ENCODE measurements around the gene OR2A5. TPM values are rescaled to one million over a fixed set of nuclear protein-coding genes. Genes with fewer than 3 reads are reported as not detected.
"Not testable (repeated sequence)": the region's sequence is repeated elsewhere in the genome, so short reads cannot be mapped to it uniquely, and the experiment has no call there.

The OR2A5 gene, protein sequence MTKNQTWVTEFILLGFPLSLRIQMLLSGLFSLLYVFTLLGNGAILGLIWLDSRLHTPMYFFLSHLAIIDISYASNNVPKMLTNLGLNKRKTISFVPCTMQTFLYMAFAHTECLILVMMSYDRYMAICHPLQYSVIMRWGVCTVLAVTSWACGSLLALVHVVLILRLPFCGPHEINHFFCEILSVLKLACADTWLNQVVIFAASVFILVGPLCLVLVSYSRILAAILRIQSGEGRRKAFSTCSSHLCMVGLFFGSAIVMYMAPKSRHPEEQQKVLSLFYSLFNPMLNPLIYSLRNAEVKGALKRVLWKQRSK
- not detected for total RNA-seq

DNA sequence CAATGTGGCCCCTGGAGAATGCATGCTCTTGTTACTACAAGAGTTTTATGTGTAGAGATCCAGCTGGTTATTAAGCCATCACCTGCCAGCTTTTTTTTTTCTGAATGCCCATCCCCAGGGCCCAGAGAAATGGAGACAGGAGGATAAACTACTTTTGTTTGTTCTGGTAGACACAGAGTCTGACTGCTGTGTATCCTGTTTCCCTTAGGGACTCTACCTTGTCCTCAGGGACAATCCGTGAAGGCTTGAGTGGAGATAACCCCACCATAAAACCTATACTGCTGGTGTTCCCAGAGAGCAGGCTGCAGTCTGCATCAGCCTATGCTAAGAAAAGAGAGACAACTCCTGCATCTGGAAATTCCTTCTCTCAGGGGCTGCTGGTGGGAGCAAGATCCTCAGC is at the start of gene OR2A5:
Gene OR2A5 (plus strand): TSS at position 301 of the 400 bp plus-strand sequence. CDS start 1,454 bp downstream, outside the sequence.
- H3K9me3 Mint-ChIP-seq = no peaks in the 10 kb centered on the region
- peaks cover 7% of the 10 kb centered on the region for H3K27me3 Mint-ChIP-seq (ENCODE audit: low read depth)
- DNase-seq = no peak
- CTCF ChIA-PET = no interaction called here
- H3K4me1 Mint-ChIP-seq (ENCODE audit: low read depth) = no peaks in the 10 kb centered on the region
- no peak within 1 kb of the TSS for H3K27ac Mint-ChIP-seq
- H3K36me3 Mint-ChIP-seq (ENCODE audit: low read depth) = no peaks in the 10 kb centered on the region
- H3K4me3 Mint-ChIP-seq = no peak within 1 kb of the TSS
- intact Hi-C loops (cut with micrococcal nuclease) = no loop called here

DNA sequence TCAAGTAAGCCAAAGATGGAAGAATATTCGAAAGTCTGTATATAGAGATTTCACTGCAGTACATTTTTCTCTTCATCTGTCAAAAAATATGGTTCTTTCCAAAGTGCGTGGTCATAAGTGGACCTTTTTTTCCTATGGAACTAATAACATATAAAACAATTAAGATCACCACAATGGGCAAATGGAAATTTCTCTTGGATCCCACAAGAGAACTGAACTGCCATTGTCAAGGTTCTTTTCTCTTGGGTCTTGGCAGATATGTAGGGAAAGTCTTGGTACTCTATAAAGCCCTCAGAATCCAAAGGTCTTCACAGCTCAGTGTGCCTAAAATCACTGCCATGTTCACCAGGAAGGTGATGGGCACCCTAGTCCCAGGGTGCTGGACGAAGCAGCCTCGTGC is 48.7 kb upstream of the OR2A5 start, which contains the start of gene OR6B1:
Gene OR6B1 (plus strand): TSS at position 301 of the 400 bp plus-strand sequence. CDS start 3,677 bp downstream, outside the sequence.
- Mint-ChIP-seq H3K36me3 (ENCODE audit: low read depth) (no peaks in the 10 kb centered on the region), H3K27ac (no peak within 1 kb of the TSS), H3K4me1 (ENCODE audit: low read depth) (no peaks in the 10 kb centered on the region), H3K4me3 (no peak within 1 kb of the TSS), H3K27me3 (ENCODE audit: low read depth) (peaks cover 12% of the 10 kb centered on the region), H3K9me3 (no peaks in the 10 kb centered on the region)
- CTCF ChIA-PET = no interaction called here
- DNase-seq = no peak
- intact Hi-C loops (cut with micrococcal nuclease) = no loop called here

DNA sequence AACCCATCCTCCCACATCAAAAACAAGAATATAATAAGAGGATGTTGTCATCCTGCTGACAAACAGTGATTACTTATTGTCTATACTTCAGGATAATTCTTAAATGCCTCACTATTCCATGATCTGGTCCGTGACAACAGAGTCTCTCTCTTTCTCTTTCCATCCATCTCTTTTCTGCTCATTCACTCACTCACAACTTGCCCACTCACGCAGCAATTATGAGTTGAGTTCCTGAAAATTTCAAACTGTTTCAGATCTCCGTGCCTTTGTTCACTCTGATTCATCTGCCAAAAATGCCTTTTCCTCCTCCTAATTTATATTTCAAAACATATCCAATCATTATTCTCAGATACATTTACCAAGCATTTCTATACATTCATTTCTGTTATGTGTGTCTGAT is 47.2 kb upstream of the OR2A5 start:
- Mint-ChIP-seq H3K4me3 (no peak overlapping the region), H3K4me1 (ENCODE audit: low read depth) (no peaks in the 10 kb centered on the region), H3K27ac (no peak overlapping the region), H3K9me3 (no peaks in the 10 kb centered on the region), H3K36me3 (ENCODE audit: low read depth) (no peaks in the 10 kb centered on the region), H3K27me3 (ENCODE audit: low read depth) (peaks cover 10% of the 10 kb centered on the region)
- CTCF ChIA-PET = interaction anchor here (1.9 kb wide), 1 partner anchor 126 kb away, joined by 5 read pairs; no protein-coding TSS in a partner anchor
- intact Hi-C loops (cut with micrococcal nuclease) = no loop called here
- DNase-seq = no peak

DNA sequence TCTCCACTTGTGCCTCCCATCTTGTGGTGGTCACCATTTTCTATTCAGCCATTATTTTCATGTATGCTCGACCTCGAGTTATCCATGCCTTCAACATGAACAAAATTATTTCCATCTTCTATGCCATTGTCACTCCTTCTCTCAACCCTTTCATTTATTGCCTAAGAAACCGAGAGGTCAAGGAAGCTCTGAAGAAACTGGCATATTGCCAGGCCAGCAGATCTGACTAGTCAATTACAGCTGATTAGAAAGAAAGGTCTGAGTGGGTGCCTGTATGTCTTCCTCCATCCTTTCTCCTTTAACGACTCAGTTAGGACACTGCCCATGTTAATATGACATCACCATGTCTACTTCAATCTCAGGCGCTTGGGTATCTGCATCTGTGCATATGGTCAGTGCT is 44.0 kb upstream of the OR2A5 start:
- CTCF ChIA-PET = no interaction called here
- no peak overlapping the region for H3K27ac Mint-ChIP-seq
- no peaks in the 10 kb centered on the region for H3K4me1 Mint-ChIP-seq (ENCODE audit: low read depth)
- no peaks in the 10 kb centered on the region for H3K36me3 Mint-ChIP-seq (ENCODE audit: low read depth)
- H3K27me3 Mint-ChIP-seq (ENCODE audit: low read depth) = peaks cover 13% of the 10 kb centered on the region
- no peak overlapping the region for H3K4me3 Mint-ChIP-seq
- H3K9me3 Mint-ChIP-seq = peaks cover 8% of the 10 kb centered on the region
- no peak for DNase-seq
- intact Hi-C loops (cut with micrococcal nuclease) = no loop called here

DNA sequence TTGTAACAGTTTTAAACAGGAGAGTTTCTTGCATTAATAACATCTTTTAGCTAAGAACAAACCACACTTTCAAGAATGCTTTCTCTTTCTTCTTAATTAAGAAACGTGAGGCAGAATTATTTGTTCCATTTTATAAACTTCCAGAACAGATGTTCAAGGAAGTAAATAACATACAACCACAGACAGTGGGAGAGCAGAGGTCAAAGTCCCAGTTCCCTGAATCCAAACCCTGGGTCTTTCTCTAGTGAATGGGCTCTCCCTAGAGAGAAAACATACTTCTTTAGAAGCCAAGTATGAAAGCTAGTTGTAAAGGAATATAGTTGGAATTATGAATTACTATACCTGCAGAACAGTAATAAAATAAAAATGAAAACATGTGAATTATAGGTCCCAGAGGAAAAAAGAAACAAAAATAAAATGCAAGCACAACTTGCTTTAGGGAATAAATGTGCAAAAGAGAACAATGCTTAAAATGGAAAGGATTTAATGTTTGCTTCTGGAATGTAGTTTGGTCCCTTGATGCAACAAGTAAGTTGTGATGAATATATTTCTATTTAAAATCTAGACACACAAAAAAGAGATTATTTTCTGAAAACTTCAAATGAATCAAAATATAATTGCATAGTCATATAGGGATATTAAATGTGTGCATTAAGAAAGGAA is 42.6 kb upstream of the OR2A5 start:
- intact Hi-C loops (cut with micrococcal nuclease) = no loop called here
- H3K4me3 Mint-ChIP-seq = no peak overlapping the region
- no peak overlapping the region for H3K27ac Mint-ChIP-seq
- no peak for DNase-seq
- peaks cover 14% of the 10 kb centered on the region for H3K9me3 Mint-ChIP-seq
- no peaks in the 10 kb centered on the region for H3K4me1 Mint-ChIP-seq (ENCODE audit: low read depth)
- H3K36me3 Mint-ChIP-seq (ENCODE audit: low read depth) = no peaks in the 10 kb centered on the region
- H3K27me3 Mint-ChIP-seq (ENCODE audit: low read depth) = peaks cover 11% of the 10 kb centered on the region
- CTCF ChIA-PET = no interaction called here

DNA sequence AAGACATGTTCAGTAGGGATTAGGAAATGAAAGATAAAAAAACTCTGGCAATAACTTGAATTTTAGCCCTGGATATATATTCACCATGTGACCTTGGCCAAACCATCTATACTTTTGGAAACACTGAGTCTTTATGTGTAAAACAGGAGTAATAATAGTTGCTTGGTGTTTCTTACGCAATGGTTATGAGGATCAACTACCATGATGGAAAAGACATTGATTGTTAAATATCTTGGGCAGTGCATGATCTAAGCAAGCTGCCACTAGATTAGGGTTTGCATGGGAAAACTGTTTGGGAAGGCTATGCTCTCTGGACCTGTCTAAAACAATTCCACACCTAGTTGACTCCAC is 42.1 kb upstream of the OR2A5 start:
- CTCF ChIA-PET = interaction anchor here (0.9 kb wide), 1 partner anchor 121 kb away, joined by 4 read pairs; no protein-coding TSS in a partner anchor
- Mint-ChIP-seq H3K4me3 (no peak overlapping the region), H3K9me3 (peaks cover 14% of the 10 kb centered on the region), H3K27ac (no peak overlapping the region), H3K4me1 (ENCODE audit: low read depth) (no peaks in the 10 kb centered on the region), H3K27me3 (ENCODE audit: low read depth) (peaks cover 11% of the 10 kb centered on the region), H3K36me3 (ENCODE audit: low read depth) (no peaks in the 10 kb centered on the region)
- no peak for DNase-seq
- intact Hi-C loops (cut with micrococcal nuclease) = no loop called here

DNA sequence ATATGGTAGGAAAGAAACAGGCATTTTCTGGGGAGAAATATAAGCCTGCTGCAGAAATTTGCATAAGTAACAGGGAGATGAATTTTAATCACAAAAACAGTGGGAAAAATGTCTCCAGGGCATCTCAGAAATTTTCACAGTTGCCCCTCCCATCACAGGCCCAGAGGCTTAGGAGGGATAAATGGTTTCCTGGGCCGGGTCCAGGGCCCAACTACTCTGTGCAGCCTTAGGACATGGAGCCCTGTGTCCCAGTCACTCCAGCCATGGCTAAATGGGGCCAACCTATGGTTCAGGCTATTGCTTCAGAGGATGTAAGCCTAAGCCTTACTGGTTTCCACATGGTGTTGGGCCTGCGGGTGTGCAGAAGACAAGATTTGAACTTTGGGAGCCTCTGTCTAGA is 39.4 kb upstream of the OR2A5 start:
- Mint-ChIP-seq H3K4me1 (ENCODE audit: low read depth) (no peaks in the 10 kb centered on the region), H3K27ac (no peak overlapping the region), H3K36me3 (ENCODE audit: low read depth) (no peaks in the 10 kb centered on the region), H3K9me3 (peaks cover 14% of the 10 kb centered on the region), H3K4me3 (no peak overlapping the region), H3K27me3 (ENCODE audit: low read depth) (peaks cover 8% of the 10 kb centered on the region)
- no peak for DNase-seq
- CTCF ChIA-PET = no interaction called here
- intact Hi-C loops (cut with micrococcal nuclease) = no loop called here

DNA sequence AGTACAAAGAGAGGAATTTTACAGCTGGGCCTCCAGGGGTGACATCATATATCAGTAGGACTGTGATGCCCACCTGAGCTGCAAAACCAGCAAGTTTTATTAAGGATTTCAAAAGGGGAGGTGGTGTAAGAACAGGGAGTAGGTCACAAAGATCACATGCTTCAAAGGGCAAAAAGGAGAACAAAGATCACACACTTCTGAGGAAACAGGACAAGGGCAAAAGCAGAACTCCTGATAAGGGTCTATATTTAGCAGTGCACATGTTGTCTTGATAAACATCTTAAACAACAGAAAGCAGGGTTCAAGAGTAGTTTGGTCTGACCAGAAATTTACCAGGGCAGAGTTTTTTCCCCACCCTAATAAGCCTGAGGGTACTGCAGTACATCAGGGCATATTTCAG is 38.7 kb upstream of the OR2A5 start:
- H3K27me3 Mint-ChIP-seq (ENCODE audit: low read depth); DNase-seq; H3K4me3 Mint-ChIP-seq; intact Hi-C loops (cut with micrococcal nuclease); CTCF ChIA-PET; H3K27ac Mint-ChIP-seq; H3K4me1 Mint-ChIP-seq (ENCODE audit: low read depth); H3K36me3 Mint-ChIP-seq (ENCODE audit: low read depth): not testable (repeated sequence)
- peaks cover 14% of the 10 kb centered on the region for H3K9me3 Mint-ChIP-seq

DNA sequence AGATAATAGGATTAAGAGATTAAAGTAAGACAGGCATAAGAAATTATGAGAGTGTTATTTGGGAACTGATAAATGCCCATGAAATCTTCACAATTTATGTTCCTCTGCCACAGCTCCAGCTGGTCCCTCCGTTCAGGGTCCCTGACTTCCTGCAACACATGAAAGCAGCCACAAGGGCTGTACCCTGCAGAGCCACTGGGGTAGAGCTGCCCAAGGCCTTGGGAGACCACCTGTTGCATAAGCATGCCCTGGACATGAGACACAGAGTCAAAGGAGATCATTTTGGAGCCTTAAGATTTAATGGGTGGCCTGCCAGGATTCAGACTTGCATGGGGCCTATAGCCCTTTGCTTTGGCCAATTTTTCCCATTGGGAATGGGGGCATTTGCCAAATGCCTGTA is 37.9 kb upstream of the OR2A5 start:
- DNase-seq; H3K4me1 Mint-ChIP-seq (ENCODE audit: low read depth); H3K27ac Mint-ChIP-seq; H3K4me3 Mint-ChIP-seq; intact Hi-C loops (cut with micrococcal nuclease); H3K27me3 Mint-ChIP-seq (ENCODE audit: low read depth); H3K36me3 Mint-ChIP-seq (ENCODE audit: low read depth); CTCF ChIA-PET: not testable (repeated sequence)
- H3K9me3 Mint-ChIP-seq = peaks cover 14% of the 10 kb centered on the region

DNA sequence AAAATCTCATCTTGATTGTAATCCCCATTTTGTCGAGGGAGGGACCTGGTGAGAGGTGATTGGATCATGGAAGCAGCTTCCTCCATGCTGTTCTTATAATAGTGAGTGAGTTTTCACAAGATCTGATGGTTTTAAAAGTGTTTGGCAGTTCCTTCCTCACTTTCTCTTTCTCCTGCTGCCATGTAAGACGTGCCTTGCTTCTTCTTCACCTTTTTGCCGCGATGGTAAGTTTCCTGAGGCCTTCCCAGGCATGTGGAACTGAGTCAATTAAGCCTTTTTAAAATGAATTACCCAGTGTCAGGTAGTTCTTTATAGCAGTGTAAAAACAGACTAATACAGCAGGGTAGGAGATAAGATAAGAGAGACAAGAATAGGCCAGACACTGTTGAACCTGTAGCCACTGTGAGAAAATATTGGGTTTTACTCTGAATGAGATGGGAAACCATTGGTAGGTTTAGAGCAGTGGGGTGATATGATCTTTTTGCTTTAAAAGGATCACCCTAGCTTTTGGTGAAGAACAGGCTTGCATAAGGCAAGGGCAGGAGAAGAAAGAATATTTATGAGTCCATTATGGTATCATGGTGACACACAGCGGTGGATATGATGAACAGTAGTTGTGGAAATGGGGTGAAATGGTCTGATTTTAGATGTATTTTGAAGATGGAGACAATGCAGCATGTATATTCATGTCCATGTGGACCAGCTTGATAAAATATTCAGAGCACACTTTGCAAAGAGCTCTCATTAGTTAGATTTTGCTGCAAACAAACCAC is 37.1 kb upstream of the OR2A5 start:
- no peaks in the 10 kb centered on the region for H3K4me1 Mint-ChIP-seq (ENCODE audit: low read depth)
- no peaks in the 10 kb centered on the region for H3K36me3 Mint-ChIP-seq (ENCODE audit: low read depth)
- no peak for DNase-seq
- H3K9me3 Mint-ChIP-seq = peaks cover 14% of the 10 kb centered on the region
- H3K27me3 Mint-ChIP-seq (ENCODE audit: low read depth) = peaks cover 8% of the 10 kb centered on the region
- intact Hi-C loops (cut with micrococcal nuclease) = no loop called here
- CTCF ChIA-PET = no interaction called here
- no peak overlapping the region for H3K4me3 Mint-ChIP-seq
- H3K27ac Mint-ChIP-seq = no peak overlapping the region

DNA sequence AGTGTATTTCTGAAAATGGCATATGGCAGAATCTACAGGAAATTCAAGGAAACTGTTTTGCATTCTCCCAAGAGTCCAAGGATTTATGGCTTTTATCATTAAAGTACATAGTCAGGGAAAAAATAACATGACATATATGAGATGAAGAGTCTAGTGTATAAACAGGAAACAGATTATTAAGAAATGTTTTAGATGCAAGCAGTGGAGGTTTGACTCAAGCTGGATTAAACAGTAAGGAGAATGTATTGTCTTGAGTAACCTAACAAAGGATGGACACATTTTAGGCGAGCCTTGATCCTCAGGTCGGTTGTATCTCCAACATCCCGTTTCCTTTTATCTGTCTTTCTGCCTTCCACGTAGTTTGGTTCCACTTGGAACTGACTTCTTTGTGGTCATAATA is 30.7 kb upstream of the OR2A5 start:
- Mint-ChIP-seq H3K9me3 (no peaks in the 10 kb centered on the region), H3K4me3 (no peak overlapping the region)

DNA sequence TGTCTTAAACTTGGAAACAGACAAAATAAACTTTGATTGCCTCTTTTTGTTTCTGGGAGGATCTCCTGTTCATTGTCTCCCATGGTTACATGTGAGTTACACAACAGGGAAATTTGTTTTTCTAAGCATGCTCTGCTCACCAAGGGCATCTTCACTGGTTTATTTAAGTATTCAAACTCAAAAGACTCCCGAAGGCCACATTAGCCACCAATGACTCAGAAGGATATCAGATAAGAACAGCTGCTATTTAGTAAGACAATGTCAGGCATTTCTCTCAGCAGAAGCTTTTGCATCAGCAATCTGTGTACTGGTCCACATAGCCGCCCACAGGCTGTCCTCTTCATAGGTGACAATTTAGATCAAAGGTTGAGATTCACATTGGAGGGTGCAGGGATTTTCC is 29.3 kb upstream of the OR2A5 start:
- DNase-seq = no peak
- Mint-ChIP-seq H3K27ac (no peak overlapping the region), H3K4me3 (no peak overlapping the region), H3K36me3 (ENCODE audit: low read depth) (no peaks in the 10 kb centered on the region), H3K9me3 (no peaks in the 10 kb centered on the region), H3K27me3 (ENCODE audit: low read depth) (peaks cover 4% of the 10 kb centered on the region), H3K4me1 (ENCODE audit: low read depth) (no peaks in the 10 kb centered on the region)
- CTCF ChIA-PET = no interaction called here
- intact Hi-C loops (cut with micrococcal nuclease) = no loop called here

More for the DNA sequence above, 30.7 kb upstream of the OR2A5 start:
- Mint-ChIP-seq H3K27me3 (ENCODE audit: low read depth) (peaks cover 4% of the 10 kb centered on the region), H3K27ac (no peak overlapping the region), H3K4me1 (ENCODE audit: low read depth) (no peaks in the 10 kb centered on the region), H3K36me3 (ENCODE audit: low read depth) (no peaks in the 10 kb centered on the region)
- DNase-seq = no peak
- intact Hi-C loops (cut with micrococcal nuclease) = no loop called here
- CTCF ChIA-PET = no interaction called here

Measured in activated naive CD4-positive, alpha-beta T cell treated with anti-CD3 and anti-CD28 coated beads for 36 hours (primary cell).